K562 (cell line): ENCODE data around the gene MICAL2. TPM values are rescaled to one million over a fixed set of nuclear protein-coding genes. Genes with fewer than 3 reads are reported as not detected.

Source experiments
- ARNT ChIP-seq, 2 experiments: fragments of 450-650 bp; IDR thresholded peaks; 2 replicates each; pipeline ENCODE4 v1.6.1; 2016; ENCODE audit warnings: mild to moderate bottlenecking in 1 of 2
- CBFA2T3 ChIP-seq: fragments of 450-650 bp; IDR thresholded peaks from 2 replicates; pipeline ENCODE4 v1.6.1; 2017
- DPF2 ChIP-seq: fragments of 450-650 bp; IDR thresholded peaks from 2 replicates; pipeline ENCODE4 v1.6.1; 2016
- ELF4 ChIP-seq: fragments of 450-650 bp; formaldehyde crosslinking; IDR thresholded peaks from 2 replicates; pipeline ENCODE4 v1.4.0; 2022; ENCODE audit warnings: missing genetic modification characterization
- KLF10 ChIP-seq: fragments of 250-450 bp; sonication (Bioruptor Pico); IDR thresholded peaks from 2 replicates; pipeline ENCODE4 v1.6.1; 2021; ENCODE audit warnings: matching md5 sums
- NCOR1 ChIP-seq: fragments of 450-650 bp; IDR thresholded peaks from 2 replicates; pipeline ENCODE4 v1.6.1; 2016; ENCODE audit warnings: mild to moderate bottlenecking, moderate library complexity
- PPARD ChIP-seq: fragments of 250-450 bp; sonication (Bioruptor Pico); IDR thresholded peaks from 2 replicates; pipeline ENCODE4 v1.8.0; 2022; ENCODE audit warnings: inconsistent platforms, mild to moderate bottlenecking, moderate library complexity
- RAD21 ChIP-seq, 2 experiments: fragments of 250-450 bp in 1 of 2; fragments of 450-650 bp in 1 of 2; sonication (Bioruptor Pico) in 1 of 2; formaldehyde crosslinking in 1 of 2; IDR thresholded peaks in 1 of 2; conservative IDR thresholded peaks in 1 of 2; 2 replicates each; pipeline versions ENCODE4 v1.4.0 to v1.8.0; 2020 to 2022; ENCODE audit warnings: mild to moderate bottlenecking in 2 of 2, moderate library complexity in 1 of 2
- RBM25 ChIP-seq: fragments of 200-400 bp; formaldehyde crosslinking; IDR thresholded peaks from 2 replicates; pipeline ENCODE4 v1.6.1; 2018; ENCODE audit warnings: low read length, low read depth, moderate library complexity; ENCODE audit not compliant: severe bottlenecking
- SAP30 ChIP-seq: fragments of 200-600 bp; sonication (generic); IDR thresholded peaks from 2 replicates; pipeline ENCODE4 v1.6.1; 2012; ENCODE audit warnings: borderline replicate concordance, low read depth, mild to moderate bottlenecking, moderate library complexity, low read length, control low read depth, inconsistent platforms; ENCODE audit not compliant: insufficient read depth, poor library complexity, severe bottlenecking
- TAL1 ChIP-seq: fragments of 450-650 bp; IDR thresholded peaks from 2 replicates; pipeline ENCODE4 v1.6.1; 2016; ENCODE audit warnings: mild to moderate bottlenecking
- TCF3 ChIP-seq: sonication (generic); formaldehyde crosslinking; IDR thresholded peaks from 2 replicates; pipeline ENCODE4 v1.4.0; 2020; ENCODE audit warnings: mild to moderate bottlenecking, missing genetic modification reagents
- TEAD4 ChIP-seq, 2 experiments: sonication (generic) in 1 of 2; formaldehyde crosslinking in 1 of 2; IDR thresholded peaks; 2 replicates each; pipeline versions ENCODE4 v1.6.1 to v1.8.0; 2012 to 2022; ENCODE audit warnings: borderline replicate concordance in 1 of 2, inconsistent platforms in 1 of 2, low read length in 1 of 2, mild to moderate bottlenecking in 1 of 2, missing genetic modification reagents in 1 of 2
- YBX1 ChIP-seq: fragments of 450-650 bp; IDR thresholded peaks from 2 replicates; pipeline ENCODE4 v1.7.1; 2016; ENCODE audit warnings: mild to moderate bottlenecking
- ZNF121 ChIP-seq: sonication (generic); formaldehyde crosslinking; conservative IDR thresholded peaks from 2 replicates; pipeline ENCODE4 v1.8.0; 2022; ENCODE audit warnings: missing genetic modification reagents
- ZNF184 ChIP-seq: sonication (generic); formaldehyde crosslinking; IDR thresholded peaks from 2 replicates; pipeline ENCODE4 v1.5.0; 2020; ENCODE audit warnings: missing genetic modification reagents
- ZNF311 ChIP-seq: fragments of 250-450 bp; sonication (Bioruptor Pico); IDR thresholded peaks from 2 replicates; pipeline ENCODE4 v1.4.0; 2020; ENCODE audit warnings: mild to moderate bottlenecking, moderate library complexity
- ZNF589 ChIP-seq: fragments of 200-800 bp; sonication (Bioruptor generic); IDR thresholded peaks from 2 replicates; pipeline ENCODE4 v1.6.1; 2016; ENCODE audit warnings: low read depth, missing genetic modification characterization, missing compliant biosample characterization
- polyA plus RNA-seq, 8 experiments: library from polyadenylated mRNA; depleted of rRNA in 4 of 8; stranded (reverse) in 5 of 8; unstranded in 3 of 8; fragments of >200 nt; fragmentation: Nextera tagmentation in 2 of 8; fragmentation: Illumina TruSeq in 1 of 8; extraction: Ambion mirVana in 2 of 8; extraction: Trizol in 1 of 8; gene quantifications; 2 replicates each; pipeline versions ENCODE4 v1.2.1 to v1.2.3, GENCODE V29; 2011 to 2014; ENCODE audit warnings: inconsistent platforms in 1 of 8, missing spikeins in 1 of 8
- total RNA-seq, 7 experiments: library from RNA; depleted of rRNA in 6 of 7; stranded (reverse); fragments of >200 nt in 6 of 7; fragmentation: Illumina TruSeq in 2 of 7; extraction: Trizol in 2 of 7; gene quantifications; 2 replicates each; pipeline versions ENCODE4 v1.2.1 to v1.2.3, GENCODE V29; 2011 to 2021; ENCODE audit warnings: low replicate concordance in 1 of 7
- TF ChIP-seq, protein P1 (sequence below): fragments of 250-450 bp; sonication (Bioruptor Pico); IDR thresholded peaks from 2 replicates; pipeline ENCODE4 v1.8.0; 2022; ENCODE audit warnings: inconsistent platforms, mild to moderate bottlenecking, moderate library complexity, borderline replicate concordance
- TF ChIP-seq, protein P2 (sequence below): sonication (generic); formaldehyde crosslinking; IDR thresholded peaks from 2 replicates; pipeline ENCODE4 v1.8.0; 2023; ENCODE audit warnings: mild to moderate bottlenecking, missing genetic modification reagents
- TF ChIP-seq, protein P3 (sequence below): sonication (generic); formaldehyde crosslinking; IDR thresholded peaks from 2 replicates; pipeline ENCODE4 v1.8.1; 2023; ENCODE audit warnings: mild to moderate bottlenecking, missing genetic modification reagents

The MICAL2 gene
- total and polyA plus RNA-seq, 9 of the 15 experiments (the other 6 are each of a cell fraction or from before 2014, with no cell fraction given): 4.7 to 64.2 (median 33.6) TPM

DNA sequence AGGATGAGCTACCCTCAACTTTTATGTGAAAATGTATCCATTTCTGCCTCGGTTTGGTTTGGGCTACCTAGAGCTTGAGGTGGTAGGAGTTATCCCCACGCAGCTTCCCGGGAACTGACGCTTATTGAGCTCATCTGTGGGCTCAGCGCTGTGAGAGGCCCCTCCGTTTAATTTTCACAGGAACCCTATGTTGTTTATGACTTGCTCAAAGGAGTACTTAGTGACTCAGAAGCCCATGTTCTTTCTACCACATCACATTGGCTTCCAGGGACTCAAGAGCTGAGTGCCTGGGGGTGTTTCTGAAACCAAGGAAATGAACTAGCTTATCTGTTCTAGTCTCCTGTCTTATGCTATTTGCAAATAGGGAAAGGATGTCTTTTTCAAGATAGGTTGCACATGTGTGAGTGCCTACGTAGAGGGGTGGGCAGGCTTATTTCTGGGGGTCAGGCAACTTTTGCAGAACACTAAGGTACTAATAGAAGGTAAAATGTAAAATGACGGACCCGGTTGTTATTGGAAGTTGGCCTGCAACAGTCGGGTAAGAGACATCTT, 40.5 kb downstream of the MICAL2 start (continued):
- TF ChIP-seq PPARD (CRISPR knock-in tag) (no peak), ELF4 (CRISPR knock-in tag) (no peak), ZNF184 (CRISPR knock-in tag) (no peak), SAP30 (no peak), ZNF311 (CRISPR knock-in tag) (0 out of 2 replicates have a peak, but pooled peaks have one; percentile 38), CBFA2T3 (peak; percentile 74), RAD21 (CRISPR knock-in tag; conservative IDR thresholded peaks at IDR 0.05 in 1 of 2, IDR thresholded peaks at IDR 0.05 in 1 of 2) (no peak), ZNF121 (no peak), TCF3 (CRISPR knock-in tag) (peak; percentile 59), KLF10 (CRISPR knock-in tag) (no peak), ZNF589 (CRISPR knock-in tag) (peak; percentile 56; the same call in 1 of the 2 replicates), DPF2 (peak; percentile 50), NCOR1 (no peak), TAL1 (no peak), TEAD4 (IDR thresholded peaks at IDR 0.05; ENCODE audit: low read length) (peak; percentile 58; the same call in 1 of the 2 replicates), TEAD4 (CRISPR knock-in tag; IDR thresholded peaks at IDR 0.05; ENCODE audit: borderline replicate concordance) (no peak), ARNT (IDR thresholded peaks at IDR 0.05) (no peak), RBM25 (no peak), YBX1 (no peak)
- TF ChIP-seq, protein P1, sequence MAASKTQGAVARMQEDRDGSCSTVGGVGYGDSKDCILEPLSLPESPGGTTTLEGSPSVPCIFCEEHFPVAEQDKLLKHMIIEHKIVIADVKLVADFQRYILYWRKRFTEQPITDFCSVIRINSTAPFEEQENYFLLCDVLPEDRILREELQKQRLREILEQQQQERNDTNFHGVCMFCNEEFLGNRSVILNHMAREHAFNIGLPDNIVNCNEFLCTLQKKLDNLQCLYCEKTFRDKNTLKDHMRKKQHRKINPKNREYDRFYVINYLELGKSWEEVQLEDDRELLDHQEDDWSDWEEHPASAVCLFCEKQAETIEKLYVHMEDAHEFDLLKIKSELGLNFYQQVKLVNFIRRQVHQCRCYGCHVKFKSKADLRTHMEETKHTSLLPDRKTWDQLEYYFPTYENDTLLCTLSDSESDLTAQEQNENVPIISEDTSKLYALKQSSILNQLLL: no peak
- TF ChIP-seq, protein P2, sequence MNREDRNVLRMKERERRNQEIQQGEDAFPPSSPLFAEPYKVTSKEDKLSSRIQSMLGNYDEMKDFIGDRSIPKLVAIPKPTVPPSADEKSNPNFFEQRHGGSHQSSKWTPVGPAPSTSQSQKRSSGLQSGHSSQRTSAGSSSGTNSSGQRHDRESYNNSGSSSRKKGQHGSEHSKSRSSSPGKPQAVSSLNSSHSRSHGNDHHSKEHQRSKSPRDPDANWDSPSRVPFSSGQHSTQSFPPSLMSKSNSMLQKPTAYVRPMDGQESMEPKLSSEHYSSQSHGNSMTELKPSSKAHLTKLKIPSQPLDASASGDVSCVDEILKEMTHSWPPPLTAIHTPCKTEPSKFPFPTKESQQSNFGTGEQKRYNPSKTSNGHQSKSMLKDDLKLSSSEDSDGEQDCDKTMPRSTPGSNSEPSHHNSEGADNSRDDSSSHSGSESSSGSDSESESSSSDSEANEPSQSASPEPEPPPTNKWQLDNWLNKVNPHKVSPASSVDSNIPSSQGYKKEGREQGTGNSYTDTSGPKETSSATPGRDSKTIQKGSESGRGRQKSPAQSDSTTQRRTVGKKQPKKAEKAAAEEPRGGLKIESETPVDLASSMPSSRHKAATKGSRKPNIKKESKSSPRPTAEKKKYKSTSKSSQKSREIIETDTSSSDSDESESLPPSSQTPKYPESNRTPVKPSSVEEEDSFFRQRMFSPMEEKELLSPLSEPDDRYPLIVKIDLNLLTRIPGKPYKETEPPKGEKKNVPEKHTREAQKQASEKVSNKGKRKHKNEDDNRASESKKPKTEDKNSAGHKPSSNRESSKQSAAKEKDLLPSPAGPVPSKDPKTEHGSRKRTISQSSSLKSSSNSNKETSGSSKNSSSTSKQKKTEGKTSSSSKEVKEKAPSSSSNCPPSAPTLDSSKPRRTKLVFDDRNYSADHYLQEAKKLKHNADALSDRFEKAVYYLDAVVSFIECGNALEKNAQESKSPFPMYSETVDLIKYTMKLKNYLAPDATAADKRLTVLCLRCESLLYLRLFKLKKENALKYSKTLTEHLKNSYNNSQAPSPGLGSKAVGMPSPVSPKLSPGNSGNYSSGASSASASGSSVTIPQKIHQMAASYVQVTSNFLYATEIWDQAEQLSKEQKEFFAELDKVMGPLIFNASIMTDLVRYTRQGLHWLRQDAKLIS (CRISPR knock-in tag): 0 out of 2 replicates have a peak, but pooled peaks have one; percentile 55
- TF ChIP-seq, protein P3, sequence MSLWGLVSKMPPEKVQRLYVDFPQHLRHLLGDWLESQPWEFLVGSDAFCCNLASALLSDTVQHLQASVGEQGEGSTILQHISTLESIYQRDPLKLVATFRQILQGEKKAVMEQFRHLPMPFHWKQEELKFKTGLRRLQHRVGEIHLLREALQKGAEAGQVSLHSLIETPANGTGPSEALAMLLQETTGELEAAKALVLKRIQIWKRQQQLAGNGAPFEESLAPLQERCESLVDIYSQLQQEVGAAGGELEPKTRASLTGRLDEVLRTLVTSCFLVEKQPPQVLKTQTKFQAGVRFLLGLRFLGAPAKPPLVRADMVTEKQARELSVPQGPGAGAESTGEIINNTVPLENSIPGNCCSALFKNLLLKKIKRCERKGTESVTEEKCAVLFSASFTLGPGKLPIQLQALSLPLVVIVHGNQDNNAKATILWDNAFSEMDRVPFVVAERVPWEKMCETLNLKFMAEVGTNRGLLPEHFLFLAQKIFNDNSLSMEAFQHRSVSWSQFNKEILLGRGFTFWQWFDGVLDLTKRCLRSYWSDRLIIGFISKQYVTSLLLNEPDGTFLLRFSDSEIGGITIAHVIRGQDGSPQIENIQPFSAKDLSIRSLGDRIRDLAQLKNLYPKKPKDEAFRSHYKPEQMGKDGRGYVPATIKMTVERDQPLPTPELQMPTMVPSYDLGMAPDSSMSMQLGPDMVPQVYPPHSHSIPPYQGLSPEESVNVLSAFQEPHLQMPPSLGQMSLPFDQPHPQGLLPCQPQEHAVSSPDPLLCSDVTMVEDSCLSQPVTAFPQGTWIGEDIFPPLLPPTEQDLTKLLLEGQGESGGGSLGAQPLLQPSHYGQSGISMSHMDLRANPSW (CRISPR knock-in tag): no peak
